Measurements from ENCODE around the gene TRAT1. TPM values are rescaled to one million over a fixed set of nuclear protein-coding genes. Genes with fewer than 3 reads are reported as not detected.

Gene TRAT1, protein sequence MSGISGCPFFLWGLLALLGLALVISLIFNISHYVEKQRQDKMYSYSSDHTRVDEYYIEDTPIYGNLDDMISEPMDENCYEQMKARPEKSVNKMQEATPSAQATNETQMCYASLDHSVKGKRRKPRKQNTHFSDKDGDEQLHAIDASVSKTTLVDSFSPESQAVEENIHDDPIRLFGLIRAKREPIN
- not detected for total RNA-seq

DNA sequence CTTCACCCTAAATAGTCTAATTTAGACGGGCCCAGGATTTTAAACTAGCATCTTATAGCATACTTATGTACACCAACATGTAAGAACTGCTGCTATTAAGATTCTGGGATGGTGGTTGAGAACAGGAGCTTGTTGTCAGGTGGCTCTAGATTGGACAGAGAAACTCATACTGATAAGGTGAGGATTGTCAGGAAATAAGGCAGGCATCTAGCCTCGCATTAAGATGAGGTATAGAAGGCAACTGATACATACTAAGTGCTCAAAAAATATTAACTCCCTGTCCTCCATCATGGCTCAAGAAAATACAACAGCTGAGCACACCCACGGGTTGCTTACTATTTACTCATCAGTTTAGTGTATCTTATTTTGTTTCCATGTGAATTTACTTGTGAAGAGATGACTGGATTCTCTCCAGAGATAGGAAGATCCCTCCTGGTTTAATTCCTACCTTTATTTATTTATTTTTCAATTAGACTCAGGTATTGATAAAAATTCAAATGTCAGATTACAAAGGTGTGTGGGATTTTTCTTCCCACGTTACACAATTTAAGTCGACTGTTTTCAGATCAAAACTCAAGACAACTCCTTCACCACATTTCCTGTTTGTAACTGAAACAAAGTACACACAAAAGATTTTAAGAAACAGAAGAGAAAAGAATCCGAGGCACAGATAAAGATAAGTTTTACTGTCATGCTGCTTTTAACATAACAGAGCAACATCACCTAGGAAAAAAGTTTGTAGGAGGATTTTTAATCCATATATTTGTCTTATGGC is at the start of gene TRAT1:
Gene TRAT1 (plus strand): TSS at position 664 of the 775 bp plus-strand sequence. CDS start 142 bp downstream, outside the sequence.
- intact Hi-C loops (cut with DNase I; ENCODE audit: low total_unique reads): no loop called here

DNA sequence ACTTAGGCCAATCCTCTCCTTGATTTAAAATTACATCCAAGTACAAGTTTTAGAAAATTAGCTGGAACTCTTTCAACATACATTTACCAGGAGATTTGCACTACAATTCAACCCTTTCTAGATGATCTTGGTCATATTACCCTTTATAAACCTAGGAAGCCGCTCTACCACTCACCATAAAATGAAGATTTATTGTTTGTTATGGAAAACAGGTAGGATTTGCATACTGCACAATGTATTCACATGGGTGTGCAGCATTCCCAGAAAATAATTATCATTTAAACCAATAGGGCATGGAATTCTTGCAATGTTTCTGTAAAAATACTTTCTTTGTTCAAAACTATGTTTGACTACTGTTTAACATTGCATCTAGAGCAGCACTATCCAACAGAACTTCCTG is 46.9 kb upstream of the TRAT1 start:
- no peak overlapping the region for H3K4me3 ChIP-seq (ENCODE audit: low read depth, poor library complexity, severe bottlenecking)
- intact Hi-C loops (cut with DNase I; ENCODE audit: low total_unique reads): no loop called here
- no peak for TF ChIP-seq POLR2A (IDR thresholded peaks at IDR 0.05)
- TF ChIP-seq, protein P1, sequence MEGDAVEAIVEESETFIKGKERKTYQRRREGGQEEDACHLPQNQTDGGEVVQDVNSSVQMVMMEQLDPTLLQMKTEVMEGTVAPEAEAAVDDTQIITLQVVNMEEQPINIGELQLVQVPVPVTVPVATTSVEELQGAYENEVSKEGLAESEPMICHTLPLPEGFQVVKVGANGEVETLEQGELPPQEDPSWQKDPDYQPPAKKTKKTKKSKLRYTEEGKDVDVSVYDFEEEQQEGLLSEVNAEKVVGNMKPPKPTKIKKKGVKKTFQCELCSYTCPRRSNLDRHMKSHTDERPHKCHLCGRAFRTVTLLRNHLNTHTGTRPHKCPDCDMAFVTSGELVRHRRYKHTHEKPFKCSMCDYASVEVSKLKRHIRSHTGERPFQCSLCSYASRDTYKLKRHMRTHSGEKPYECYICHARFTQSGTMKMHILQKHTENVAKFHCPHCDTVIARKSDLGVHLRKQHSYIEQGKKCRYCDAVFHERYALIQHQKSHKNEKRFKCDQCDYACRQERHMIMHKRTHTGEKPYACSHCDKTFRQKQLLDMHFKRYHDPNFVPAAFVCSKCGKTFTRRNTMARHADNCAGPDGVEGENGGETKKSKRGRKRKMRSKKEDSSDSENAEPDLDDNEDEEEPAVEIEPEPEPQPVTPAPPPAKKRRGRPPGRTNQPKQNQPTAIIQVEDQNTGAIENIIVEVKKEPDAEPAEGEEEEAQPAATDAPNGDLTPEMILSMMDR (IDR thresholded peaks at IDR 0.05): no peak
- 60 to 65% methylated on average over 1 of the region's 1 CpG for WGBS, 2 donors
- DNase-seq (ENCODE audit: low spot score in 2 of 2): no peak

More for the DNA sequence above, at the start of gene TRAT1:
- DNase-seq (ENCODE audit: low spot score in 2 of 2): no peak
- H3K4me3 ChIP-seq (ENCODE audit: low read depth, poor library complexity, severe bottlenecking): no peak within 1 kb of the TSS
- 66 to 67% methylated on average over 6 of the region's 6 CpGs for WGBS, 2 donors
- TF ChIP-seq POLR2A (IDR thresholded peaks at IDR 0.05): no peak
- TF ChIP-seq, protein P1 (IDR thresholded peaks at IDR 0.05): no peak

DNA sequence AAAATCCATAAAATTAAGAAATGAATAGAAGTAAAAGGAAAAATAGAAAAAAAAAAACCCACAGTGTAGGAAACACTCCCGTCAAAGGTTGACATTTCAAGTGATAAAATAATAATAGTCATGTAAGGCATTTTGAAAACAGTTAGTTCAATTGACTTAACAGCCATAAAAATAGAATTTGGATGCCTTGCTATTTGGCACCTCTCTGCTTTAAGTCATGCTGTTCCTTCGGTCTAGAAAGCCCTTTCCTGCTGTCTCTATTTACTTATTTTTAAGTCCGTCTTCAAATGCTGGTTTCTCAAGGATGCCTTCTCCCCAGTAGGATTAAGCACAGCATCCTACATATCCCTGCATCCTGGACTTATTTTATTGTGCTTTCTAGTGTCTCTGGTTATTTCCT is 43.1 kb upstream of the TRAT1 start:
- no peak for DNase-seq (ENCODE audit: low spot score in 2 of 2)
- intact Hi-C loops (cut with DNase I; ENCODE audit: low total_unique reads): no loop called here
- TF ChIP-seq POLR2A (IDR thresholded peaks at IDR 0.05): no peak
- TF ChIP-seq, protein P1 (IDR thresholded peaks at IDR 0.05): no peak

DNA sequence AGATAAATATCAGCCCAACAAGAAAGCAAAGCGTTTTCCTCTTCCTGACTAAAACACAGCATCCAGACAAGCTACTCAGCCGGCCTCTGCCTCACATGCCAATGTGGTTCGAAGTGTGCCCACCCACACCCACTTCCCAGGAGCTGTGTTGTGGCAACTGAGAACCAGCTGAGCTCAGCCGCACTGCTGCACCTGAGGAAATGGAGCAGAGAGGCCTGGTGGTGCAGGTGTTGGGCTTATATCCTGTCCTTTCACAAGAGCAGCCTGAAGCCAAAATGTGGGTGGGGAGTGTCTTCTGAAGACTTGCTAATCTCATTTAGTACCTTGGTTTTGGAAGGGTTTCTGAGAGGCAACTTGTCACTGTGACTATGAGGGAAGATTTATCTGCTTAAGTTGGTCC is 42.4 kb upstream of the TRAT1 start:
- no peak overlapping the region for H3K4me3 ChIP-seq (ENCODE audit: low read depth, poor library complexity, severe bottlenecking)
- TF ChIP-seq, protein P1 (IDR thresholded peaks at IDR 0.05): no peak
- TF ChIP-seq POLR2A (IDR thresholded peaks at IDR 0.05): no peak
- intact Hi-C loops (cut with DNase I; ENCODE audit: low total_unique reads): no loop called here
- WGBS, 2 donors: 37 to 53% methylated on average over 4 of the region's 4 CpGs
- DNase-seq (ENCODE audit: low spot score in 2 of 2): no peak

More for the DNA sequence above, 43.1 kb upstream of the TRAT1 start:
- WGBS, 2 donors: 89 to 93% methylated on average over 3 of the region's 3 CpGs
- H3K4me3 ChIP-seq (ENCODE audit: low read depth, poor library complexity, severe bottlenecking): no peak overlapping the region

DNA sequence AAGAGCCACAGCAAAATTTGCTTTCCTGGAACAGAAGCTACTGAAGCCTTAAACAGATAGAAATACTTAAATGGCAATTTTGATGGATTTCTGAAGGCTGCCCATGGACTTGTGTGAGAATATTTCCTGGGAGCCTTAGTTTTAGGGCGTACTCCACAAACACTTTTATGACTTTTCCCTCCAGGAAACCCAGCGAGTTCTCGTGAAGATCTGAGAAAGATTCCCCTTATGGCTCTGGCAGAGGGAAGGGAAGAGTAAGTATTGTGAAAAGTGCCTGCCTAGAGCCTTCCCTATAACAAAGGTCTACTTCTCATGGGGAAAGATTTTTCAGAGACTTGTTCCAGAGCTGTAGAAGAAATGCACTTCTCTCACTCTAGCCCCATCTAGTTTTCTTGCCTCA is 31.1 kb upstream of the TRAT1 start:
- no peak for DNase-seq (ENCODE audit: low spot score in 2 of 2)
- TF ChIP-seq, protein P1 (IDR thresholded peaks at IDR 0.05): no peak
- TF ChIP-seq POLR2A (IDR thresholded peaks at IDR 0.05): no peak
- no peak overlapping the region for H3K4me3 ChIP-seq (ENCODE audit: low read depth, poor library complexity, severe bottlenecking)
- 22 to 40% methylated on average over 3 of the region's 3 CpGs for WGBS, 2 donors
- intact Hi-C loops (cut with DNase I; ENCODE audit: low total_unique reads): no loop called here
